K562 (cell line): ENCODE results near the gene GNAQ. TPM values are rescaled to one million over a fixed set of nuclear protein-coding genes. Genes with fewer than 3 reads are reported as not detected.

Experiments
- ATAC-seq: fragments of 200-7000 bp; cut with Tn5 transposase; 3 replicates; pipeline ENCODE4 v1.9.1; 2020; ENCODE audit warnings: moderate library complexity
- BruUV-seq: library from RNA; stranded (reverse); fragments of 400-500 nt; replicated peaks from 2 replicates; lab custom pipeline; 2021; lab: Mats Ljungman, UMichigan
- CTCF ChIA-PET: fragments of 300-600 bp; formaldehyde crosslinking; extraction: SDS; loops from one replicate; lab custom pipeline; 2021; ENCODE audit warnings: low intra/inter-chr PET ratio; lab: Yijun Ruan, JAX
- POLR2A ChIA-PET: fragments of 300-600, 350-650 bp; sonication (Branson Sonifier 250); formaldehyde crosslinking; extraction: SDS; loops from one replicate; lab custom pipeline; 2021; ENCODE audit warnings: antibody characterized with exemption, inconsistent platforms; lab: Yijun Ruan, JAX
- DNase-seq, 4 experiments: peaks; one replicate each; pipeline versions ENCODE4 v3.0.0 to v3.0.0-alpha.2; 2011 to 2018; ENCODE audit warnings: low spot score in 3 of 4, mixed read lengths in 3 of 4; ENCODE audit errors: extremely low read depth in 1 of 4
- FAIRE-seq: peaks from 2 replicates; lab custom pipeline; 2011; peaks lifted over from hg19 to GRCh38; lab: Jason Lieb, UNC
- H2AFZ ChIP-seq: 2 replicates; pipeline ENCODE4 v1.6.0; 2011; ENCODE audit warnings: low read depth, low read length, control low read depth, inconsistent platforms
- H3K27ac ChIP-seq: fragments of 200-600 bp; 3 replicates; pipeline ENCODE4 v1.8.0; 2011; ENCODE audit warnings: low read depth, mild to moderate bottlenecking, control low read depth, inconsistent platforms, low read length, moderate library complexity, mixed read lengths; ENCODE audit errors: extremely low read depth
- H3K27me3 ChIP-seq, 2 experiments: fragments of 300-600 bp in 1 of 2; 2 replicates in 1 of 2; 3 replicates in 1 of 2; pipeline versions ENCODE4 v1.6.0 to v1.8.0; 2011; ENCODE audit warnings: inconsistent platforms in 2 of 2, low read length in 2 of 2, mild to moderate bottlenecking in 1 of 2, mixed read lengths in 1 of 2, moderate library complexity in 1 of 2; ENCODE audit not compliant: control insufficient read depth in 2 of 2, insufficient read depth in 2 of 2
- H3K36me3 ChIP-seq: fragments of 300-600 bp; 3 replicates; pipeline ENCODE4 v1.8.0; 2011; ENCODE audit warnings: mild to moderate bottlenecking, low read length, inconsistent platforms; ENCODE audit not compliant: control insufficient read depth, insufficient read depth
- H3K4me1 ChIP-seq, 2 experiments: fragments of 200-600 bp in 1 of 2; replicated peaks in 1 of 2; 2 replicates in 1 of 2; 3 replicates in 1 of 2; pipeline versions ENCODE4 v1.5.1 to v1.8.0; 2011; ENCODE audit warnings: inconsistent platforms in 2 of 2, low read length in 2 of 2, mild to moderate bottlenecking in 1 of 2, mixed read lengths in 1 of 2, moderate library complexity in 1 of 2; ENCODE audit not compliant: control insufficient read depth in 2 of 2, insufficient read depth in 2 of 2
- H3K4me2 ChIP-seq: 2 replicates; pipeline ENCODE4 v1.6.1; 2011; ENCODE audit warnings: low read length, control low read depth, inconsistent platforms, mixed read lengths; ENCODE audit not compliant: insufficient read depth
- H3K4me3 ChIP-seq: fragments of 200-600 bp; sonication (generic), shearing (Covaris generic); 2 replicates; pipeline ENCODE4 v1.5.1; 2016; ENCODE audit warnings: control low read depth, inconsistent platforms
- H3K79me2 ChIP-seq: fragments of 200-600 bp; 3 replicates; pipeline ENCODE4 v1.8.0; 2011; ENCODE audit warnings: low read length, inconsistent platforms; ENCODE audit not compliant: control insufficient read depth, insufficient read depth
- H3K9ac ChIP-seq, 2 experiments: 2 replicates each; pipeline versions ENCODE4 v1.6.0 to v1.6.1; 2011; ENCODE audit warnings: low read depth in 2 of 2, low read length in 2 of 2, control low read depth in 1 of 2, inconsistent platforms in 1 of 2, mild to moderate bottlenecking in 1 of 2, mixed read lengths in 1 of 2; ENCODE audit not compliant: insufficient read depth in 1 of 2
- H3K9me1 ChIP-seq: one replicate; pipeline ENCODE4 v1.6.0; 2011; ENCODE audit warnings: inconsistent platforms, mild to moderate bottlenecking, low read length, moderate library complexity; ENCODE audit not compliant: control insufficient read depth, insufficient read depth
- H3K9me3 ChIP-seq: replicated peaks from 2 replicates; pipeline ENCODE4 v1.5.1; 2011; ENCODE audit warnings: low read depth, low read length, inconsistent platforms; ENCODE audit not compliant: control insufficient read depth, insufficient read depth
- H4K20me1 ChIP-seq: replicated peaks from 2 replicates; pipeline ENCODE4 v1.6.1; 2011; ENCODE audit warnings: low read length, inconsistent platforms, mixed read lengths; ENCODE audit not compliant: control insufficient read depth, insufficient read depth
- CCNT2 ChIP-seq: IDR thresholded peaks from 2 replicates; pipeline ENCODE4 v1.6.1; 2011; ENCODE audit warnings: borderline replicate concordance, low read depth, mild to moderate bottlenecking, moderate library complexity, mixed read lengths, low read length; ENCODE audit not compliant: insufficient read length; ENCODE audit errors: extremely low read depth
- E2F6 ChIP-seq, 2 experiments: IDR thresholded peaks; 2 replicates each; pipeline ENCODE4 v1.6.1; 2011; ENCODE audit warnings: borderline replicate concordance in 1 of 2, control low read depth in 1 of 2, low read depth in 1 of 2, low read length in 1 of 2, mild to moderate bottlenecking in 1 of 2, mixed read lengths in 1 of 2, moderate library complexity in 1 of 2; ENCODE audit not compliant: insufficient read depth in 1 of 2, insufficient read length in 1 of 2, poor library complexity in 1 of 2, severe bottlenecking in 1 of 2; ENCODE audit errors: extremely low read depth in 1 of 2
- ERF ChIP-seq: fragments of 450-650 bp; formaldehyde crosslinking; IDR thresholded peaks from 2 replicates; pipeline ENCODE4 v1.4.0; 2020; ENCODE audit warnings: mild to moderate bottlenecking, mixed read lengths
- HMGN3 ChIP-seq: IDR thresholded peaks from 2 replicates; pipeline ENCODE4 v1.6.1; 2011; ENCODE audit warnings: borderline replicate concordance, low read depth, mild to moderate bottlenecking, mixed read lengths, low read length; ENCODE audit not compliant: insufficient read length; ENCODE audit errors: extremely low read depth
- ILK ChIP-seq: fragments of 450-650 bp; IDR thresholded peaks from 2 replicates; pipeline ENCODE4 v1.6.1; 2016; ENCODE audit warnings: missing genetic modification characterization, low read depth, mild to moderate bottlenecking, missing compliant biosample characterization, moderate library complexity, borderline replicate concordance
- KLF13 ChIP-seq: fragments of 450-650 bp; IDR thresholded peaks from 2 replicates; pipeline ENCODE4 v1.6.1; 2016; ENCODE audit warnings: missing genetic modification characterization, low read depth, mild to moderate bottlenecking, missing compliant biosample characterization, moderate library complexity, borderline replicate concordance
- MCM3 ChIP-seq: fragments of 450-650 bp; IDR thresholded peaks from 2 replicates; pipeline ENCODE4 v1.6.1; 2016
- NCOR1 ChIP-seq: fragments of 450-650 bp; IDR thresholded peaks from 2 replicates; pipeline ENCODE4 v1.6.1; 2016; ENCODE audit warnings: mild to moderate bottlenecking, moderate library complexity
- NEUROD1 ChIP-seq: fragments of 150-350 bp; IDR thresholded peaks from 2 replicates; pipeline ENCODE4 v1.6.1; 2014; ENCODE audit warnings: borderline replicate concordance, low read length, low read depth; ENCODE audit not compliant: partially characterized antibody
- NONO ChIP-seq, 2 experiments: fragments of 200-400 bp in 1 of 2; fragments of 450-650 bp in 1 of 2; formaldehyde crosslinking in 1 of 2; IDR thresholded peaks; 2 replicates each; pipeline ENCODE4 v1.6.1; 2017; ENCODE audit warnings: low read depth in 2 of 2, mild to moderate bottlenecking in 2 of 2, moderate library complexity in 2 of 2, low read length in 1 of 2
- NR0B1 ChIP-seq: fragments of 450-650 bp; IDR thresholded peaks from one replicate; pipeline ENCODE4 v1.6.1; 2018; ENCODE audit warnings: mild to moderate bottlenecking, moderate library complexity; ENCODE audit not compliant: partially characterized antibody
- TAF15 ChIP-seq: fragments of 200-400 bp; formaldehyde crosslinking; IDR thresholded peaks from 2 replicates; pipeline ENCODE4 v1.6.1; 2017; ENCODE audit warnings: mild to moderate bottlenecking, low read depth, low read length, moderate library complexity
- TCF7L2 ChIP-seq: fragments of 150-350 bp; IDR thresholded peaks from 2 replicates; pipeline ENCODE4 v1.6.1; 2016; ENCODE audit warnings: low read depth, mild to moderate bottlenecking, low read length, moderate library complexity
- TRIM28 ChIP-seq: fragments of 450-650 bp; IDR thresholded peaks from 2 replicates; pipeline ENCODE4 v1.6.1; 2017
- ZNF253 ChIP-seq: fragments of 250-450 bp; sonication (Bioruptor Pico); conservative IDR thresholded peaks from 2 replicates; pipeline ENCODE4 v1.6.1; 2021; ENCODE audit warnings: mild to moderate bottlenecking
- ZNF354B ChIP-seq: fragments of 250-450 bp; sonication (Bioruptor Pico); IDR thresholded peaks from 2 replicates; pipeline ENCODE4 v1.4.0; 2020
- ZNF511 ChIP-seq: sonication (generic); formaldehyde crosslinking; IDR thresholded peaks from 2 replicates; pipeline ENCODE4 v1.8.0; 2022; ENCODE audit warnings: mild to moderate bottlenecking, missing genetic modification reagents
- ZNF707 ChIP-seq: fragments of 250-450 bp; sonication (Bioruptor Pico); conservative IDR thresholded peaks from 2 replicates; pipeline ENCODE4 v1.8.0; 2022; ENCODE audit warnings: inconsistent platforms, mild to moderate bottlenecking, moderate library complexity
- ZNF77 ChIP-seq: fragments of 250-450 bp; sonication (Bioruptor Pico); IDR thresholded peaks from 2 replicates; pipeline ENCODE4 v1.5.0; 2020
- ZSCAN29 ChIP-seq: fragments of 450-650 bp; IDR thresholded peaks from 2 replicates; pipeline ENCODE4 v1.6.1; 2017
- WGBS: fragments of 100-300 bp; shearing (Covaris generic); methylation state at CpG from one replicate; pipeline ENCODE4 v1.1.6; 2016; ENCODE audit warnings: low coverage, mixed read lengths; ENCODE audit not compliant: insufficient coverage; ENCODE audit errors: missing lambda C conversion rate; 5-methylcytosine and 5-hydroxymethylcytosine counted together
- in situ Hi-C: fragments of 300-500 bp; cut with MboI; formaldehyde crosslinking; loops from 4 replicates; pipeline ENCODE4 v1.15.0; 2018; ENCODE audit warnings: inconsistent platforms, mixed read lengths
- intact Hi-C: fragments of 100-400 bp; cut with micrococcal nuclease; formaldehyde crosslinking; loops from 2 replicates; pipeline ENCODE4 v1.14.2; 2022
- polyA plus RNA-seq, 8 experiments: library from polyadenylated mRNA; depleted of rRNA in 4 of 8; stranded (reverse) in 5 of 8; unstranded in 3 of 8; fragments of >200 nt; fragmentation: Nextera tagmentation in 2 of 8; fragmentation: Illumina TruSeq in 1 of 8; extraction: Ambion mirVana in 2 of 8; extraction: Trizol in 1 of 8; gene quantifications; 2 replicates each; pipeline versions ENCODE4 v1.2.1 to v1.2.3, GENCODE V29; 2011 to 2014; ENCODE audit warnings: inconsistent platforms in 1 of 8, missing spikeins in 1 of 8
- total RNA-seq, 7 experiments: library from RNA; depleted of rRNA in 6 of 7; stranded (reverse); fragments of >200 nt in 6 of 7; fragmentation: Illumina TruSeq in 2 of 7; extraction: Trizol in 2 of 7; gene quantifications; 2 replicates each; pipeline versions ENCODE4 v1.2.1 to v1.2.3, GENCODE V29; 2011 to 2021; ENCODE audit warnings: low replicate concordance in 1 of 7

The GNAQ gene
- total and polyA plus RNA-seq, 9 of the 15 experiments (the other 6 are each of a cell fraction or from before 2014, with no cell fraction given) = 4.8 to 27.9 (median 17.5) TPM

GRCh38 chr9:77826621-77827020, 205.0 kb downstream of the GNAQ start:
- Histone ChIP-seq H3K27me3 (no peaks in the 10 kb centered on the region), H4K20me1 (no peaks in the 10 kb centered on the region), H3K79me2 (peaks cover 59% of the 10 kb centered on the region), H2AFZ (no peak overlapping the region), H3K9ac (peak overlapping the region in 1 of 2 experiments; percentile 64; a peak in 3 of 4 replicates), H3K9me1 (no peaks in the 10 kb centered on the region), H3K27ac (peak overlapping the region; percentile 83), H3K4me3 (no peak overlapping the region; the same call in 1 of the 2 replicates), H3K4me1 (peaks cover 10 to 26% of the 10 kb centered on the region in 2 experiments; a peak in 4 of 5 replicates), H3K36me3 (peaks cover 3% of the 10 kb centered on the region; the same call in 1 of the 3 replicates), H3K9me3 (no peaks in the 10 kb centered on the region), H3K4me2 (peak overlapping the region; percentile 64)
- POLR2A ChIA-PET = no interaction called here
- CTCF ChIA-PET = no interaction called here
- no peak for TF ChIP-seq E2F6 (IDR thresholded peaks at IDR 0.05; ENCODE audit: borderline replicate concordance in 1 of 2, extremely low read depth in 1 of 2, insufficient read depth in 1 of 2, insufficient read length in 1 of 2, low read depth in 1 of 2, low read length in 1 of 2, poor library complexity in 1 of 2, severe bottlenecking in 1 of 2)
- no peak for TF ChIP-seq CCNT2
- TF ChIP-seq NONO (IDR thresholded peaks at IDR 0.05; ENCODE audit: low read depth in 2 of 2, low read length in 1 of 2) = no peak
- TF ChIP-seq ZNF253 = no peak
- TF ChIP-seq ZSCAN29 = no peak
- TF ChIP-seq HMGN3 = no peak
- TF ChIP-seq ZNF511 (CRISPR knock-in tag) = no peak
- no peak for TF ChIP-seq NCOR1
- TF ChIP-seq KLF13 (tag) = no peak
- no peak for TF ChIP-seq ZNF77 (CRISPR knock-in tag)
- TF ChIP-seq TRIM28 = no peak
- TF ChIP-seq ERF = no peak
- no peak for TF ChIP-seq ZNF707
- TF ChIP-seq ILK (tag) = no peak
- TF ChIP-seq ZNF354B (CRISPR knock-in tag) = no peak
- TF ChIP-seq NEUROD1 = no peak
- no peak for TF ChIP-seq TAF15
- TF ChIP-seq MCM3 = no peak
- TF ChIP-seq NR0B1 = no peak
- TF ChIP-seq TCF7L2 = no peak
- peak; percentile 52 for FAIRE-seq
- intact Hi-C loops = loop anchor here (10.0 kb wide), 1 partner anchor 208 kb away; the partner anchor contains the start of gene GNAQ
- 10% methylated on average over 5 of the region's 5 CpGs for WGBS
- BruUV-seq = no TSS peak
- no peak for DNase-seq
- in situ Hi-C loops = no loop called here
- ATAC-seq = peak; percentile 22
